H9 (cell line): ENCODE results near the gene CEP250. TPM values are rescaled to one million over a fixed set of nuclear protein-coding genes. Genes with fewer than 3 reads are reported as not detected.

Experiments used
- DNase-seq: peaks from one replicate; pipeline ENCODE4 v3.0.0-alpha.2; 2017
- H2AFZ ChIP-seq: one replicate; pipeline ENCODE4 v1.6.1; 2013; ENCODE audit warnings: mild to moderate bottlenecking, low read length, control low read depth, moderate library complexity
- H2AK5ac ChIP-seq: 2 replicates; pipeline ENCODE4 v1.6.1; 2013; ENCODE audit warnings: low read length, control low read depth, mixed read lengths; ENCODE audit not compliant: insufficient read length
- H2BK120ac ChIP-seq: one replicate; pipeline ENCODE4 v1.6.1; 2013; ENCODE audit warnings: low read depth, mild to moderate bottlenecking, low read length, control low read depth, inconsistent platforms; ENCODE audit not compliant: poor library complexity, severe bottlenecking
- H2BK12ac ChIP-seq: 2 replicates; pipeline ENCODE4 v1.6.1; 2013; ENCODE audit warnings: low read length, control low read depth, mixed read lengths, low read depth; ENCODE audit not compliant: insufficient read length
- H2BK15ac ChIP-seq: 2 replicates; pipeline ENCODE4 v1.6.1; 2013; ENCODE audit warnings: low read depth, low read length, control low read depth
- H2BK20ac ChIP-seq: one replicate; pipeline ENCODE4 v1.6.1; 2013; ENCODE audit warnings: low read depth, mild to moderate bottlenecking, low read length, control low read depth, inconsistent platforms; ENCODE audit not compliant: poor library complexity, severe bottlenecking
- H2BK5ac ChIP-seq: 2 replicates; pipeline ENCODE4 v1.6.1; 2013; ENCODE audit warnings: low read length, control low read depth, mixed read lengths; ENCODE audit not compliant: insufficient read length
- H3K14ac ChIP-seq: 2 replicates; pipeline ENCODE4 v1.6.1; 2013; ENCODE audit warnings: low read length, control low read depth; ENCODE audit not compliant: insufficient read depth
- H3K18ac ChIP-seq: 2 replicates; pipeline ENCODE4 v1.6.1; 2013; ENCODE audit warnings: low read depth, mild to moderate bottlenecking, mixed read lengths, low read length, control low read depth; ENCODE audit not compliant: insufficient read length
- H3K23ac ChIP-seq: 2 replicates; pipeline ENCODE4 v1.6.1; 2013; ENCODE audit warnings: low read length, control low read depth, mixed read lengths, low read depth; ENCODE audit not compliant: insufficient read length
- H3K23me2 ChIP-seq: 2 replicates; pipeline ENCODE4 v1.6.1; 2013; ENCODE audit warnings: low read depth, mild to moderate bottlenecking, mixed read lengths, low read length, control low read depth; ENCODE audit not compliant: insufficient read length, poor library complexity, severe bottlenecking
- H3K27ac ChIP-seq: 2 replicates; pipeline ENCODE4 v1.5.1; 2013; ENCODE audit warnings: low read length, control low read depth, mixed read lengths, low read depth; ENCODE audit not compliant: insufficient read length
- H3K27me3 ChIP-seq: 2 replicates; pipeline ENCODE4 v1.6.1; 2013; ENCODE audit warnings: low read length, control low read depth, inconsistent platforms; ENCODE audit not compliant: insufficient read depth
- H3K4ac ChIP-seq: 2 replicates; pipeline ENCODE4 v1.6.1; 2013; ENCODE audit warnings: low read depth, mild to moderate bottlenecking, control low read depth, inconsistent platforms, low read length, moderate library complexity
- H3K4me1 ChIP-seq: 2 replicates; pipeline ENCODE4 v1.6.1; 2013; ENCODE audit warnings: low read length, control low read depth, inconsistent platforms; ENCODE audit not compliant: insufficient read depth
- H3K4me2 ChIP-seq: 2 replicates; pipeline ENCODE4 v1.6.1; 2013; ENCODE audit warnings: low read length, control low read depth, mixed read lengths; ENCODE audit not compliant: insufficient read length, insufficient read depth
- H3K56ac ChIP-seq: 2 replicates; pipeline ENCODE4 v1.6.1; 2013; ENCODE audit warnings: low read depth, mild to moderate bottlenecking, mixed read lengths, low read length, control low read depth; ENCODE audit not compliant: insufficient read length
- H3K79me1 ChIP-seq: 2 replicates; pipeline ENCODE4 v1.6.1; 2013; ENCODE audit warnings: low read depth, mild to moderate bottlenecking, moderate library complexity, low read length, control low read depth, inconsistent platforms; ENCODE audit not compliant: insufficient read depth, poor library complexity, severe bottlenecking
- H3K79me2 ChIP-seq: 2 replicates; pipeline ENCODE4 v1.6.1; 2013; ENCODE audit warnings: low read length, control low read depth, inconsistent platforms; ENCODE audit not compliant: insufficient read depth
- H3K9ac ChIP-seq: 2 replicates; pipeline ENCODE4 v1.6.1; 2013; ENCODE audit warnings: low read length, control low read depth, mixed read lengths; ENCODE audit not compliant: insufficient read length; ENCODE audit errors: extremely low read depth
- H3K9me3 ChIP-seq: one replicate; pipeline ENCODE4 v1.6.1; 2013; ENCODE audit warnings: low read depth, low read length, inconsistent platforms; ENCODE audit not compliant: control insufficient read depth
- H3T11ph ChIP-seq: one replicate; pipeline ENCODE4 v1.6.1; 2013; ENCODE audit warnings: mild to moderate bottlenecking, low read length, control low read depth, inconsistent platforms
- H4K20me1 ChIP-seq: one replicate; pipeline ENCODE4 v1.6.1; 2013; ENCODE audit not compliant: control insufficient read depth, insufficient read length, insufficient read depth
- H4K5ac ChIP-seq: 2 replicates; pipeline ENCODE4 v1.6.1; 2013; ENCODE audit warnings: low read depth, mild to moderate bottlenecking, mixed read lengths, low read length, control low read depth; ENCODE audit not compliant: insufficient read length
- H4K8ac ChIP-seq: replicated peaks from 2 replicates; pipeline ENCODE4 v1.6.1; 2013; ENCODE audit warnings: low read length, control low read depth, mixed read lengths, low read depth; ENCODE audit not compliant: insufficient read length
- H4K91ac ChIP-seq: 2 replicates; pipeline ENCODE4 v1.6.1; 2013; ENCODE audit warnings: low read depth, mild to moderate bottlenecking, moderate library complexity, mixed read lengths, low read length, control low read depth; ENCODE audit not compliant: insufficient read length
- H3K27ac Mint-ChIP-seq, 3 experiments: 2 replicates in 2 of 3; 3 replicates in 1 of 3; pipeline ENCODE4 v1.8.0; 2020 to 2021; ENCODE audit warnings: mixed read lengths in 3 of 3, mild to moderate bottlenecking in 1 of 3, moderate library complexity in 1 of 3
- H3K27me3 Mint-ChIP-seq: 2 replicates; pipeline ENCODE4 v1.8.0; 2021; ENCODE audit warnings: low read depth, mild to moderate bottlenecking, moderate library complexity, mixed read lengths
- H3K36me3 Mint-ChIP-seq, 3 experiments: 2 replicates in 2 of 3; 3 replicates in 1 of 3; pipeline ENCODE4 v1.8.0; 2020 to 2021; ENCODE audit warnings: low read depth in 3 of 3, mixed read lengths in 3 of 3; ENCODE audit not compliant: insufficient read depth in 1 of 3
- H3K4me1 Mint-ChIP-seq, 2 experiments: 2 replicates each; pipeline ENCODE4 v1.8.0; 2020; ENCODE audit warnings: mixed read lengths in 2 of 2
- H3K4me3 Mint-ChIP-seq, 2 experiments: 2 replicates in 1 of 2; 3 replicates in 1 of 2; pipeline ENCODE4 v1.8.0; 2020 to 2021; ENCODE audit warnings: mild to moderate bottlenecking in 2 of 2, mixed read lengths in 2 of 2, moderate library complexity in 1 of 2
- H3K9me3 Mint-ChIP-seq, 2 experiments: 2 replicates in 1 of 2; 3 replicates in 1 of 2; pipeline ENCODE4 v1.8.0; 2020; ENCODE audit warnings: mild to moderate bottlenecking in 2 of 2, mixed read lengths in 2 of 2, moderate library complexity in 1 of 2
- WGBS: extraction: QIAGEN DNeasy Blood & Tissue Kit; methylation state at CpG from one replicate; pipeline ENCODE4 v1.1.7; 2013; ENCODE audit warnings: missing lambda C conversion rate, low lambda C conversion rate, mixed read lengths; ENCODE audit not compliant: insufficient read length; ENCODE audit errors: extremely low coverage; 5-methylcytosine and 5-hydroxymethylcytosine counted together
- total RNA-seq: library from RNA; stranded (reverse); gene quantifications from 2 replicates; pipeline ENCODE4 v1.2.1, GENCODE V29; 2021
- TF ChIP-seq, protein P1 (sequence below): fragments of 200-600 bp; sonication (generic); conservative IDR thresholded peaks from 3 replicates; pipeline ENCODE4 v1.8.0; 2021; ENCODE audit warnings: antibody characterized with exemption, mild to moderate bottlenecking

CEP250 gene
- total RNA-seq, 1 experiment from 2014 or later = 29.8 TPM

DNA sequence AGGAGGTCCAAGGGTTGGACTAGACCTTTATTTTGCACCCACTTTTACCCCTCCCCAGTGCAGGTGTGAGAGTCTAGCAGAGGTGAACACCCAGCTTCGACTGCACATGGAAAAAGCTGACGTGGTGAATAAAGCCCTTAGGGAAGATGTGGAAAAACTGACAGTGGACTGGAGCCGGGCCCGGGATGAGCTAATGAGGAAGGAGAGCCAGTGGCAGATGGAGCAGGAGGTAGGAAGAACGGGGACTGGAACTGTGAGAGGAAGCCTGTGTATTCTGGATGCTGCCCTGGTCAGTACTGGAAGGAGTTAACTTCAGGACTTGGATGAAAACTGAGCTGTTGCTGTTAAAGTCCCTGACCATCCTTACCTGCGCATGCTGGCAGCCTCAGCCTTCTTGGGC lies 10.6 kb downstream of the CEP250 start:
- Histone ChIP-seq H3K79me2 (no peaks in the 10 kb centered on the region), H3K79me1 (no peaks in the 10 kb centered on the region), H4K8ac (no peak overlapping the region), H3K14ac (no peak overlapping the region), H3K4me2 (no peak overlapping the region), H3K4ac (no peak overlapping the region), H3T11ph (no peak overlapping the region), H3K4me1 (no peaks in the 10 kb centered on the region), H3K18ac (no peak overlapping the region), H2AK5ac (no peak overlapping the region), H3K27me3 (no peaks in the 10 kb centered on the region), H2BK5ac (no peak overlapping the region), H4K20me1 (no peaks in the 10 kb centered on the region), H3K23me2 (no peaks in the 10 kb centered on the region), H4K91ac (no peak overlapping the region), H2BK15ac (no peak overlapping the region), H3K56ac (no peak overlapping the region), H3K9me3 (no peaks in the 10 kb centered on the region), H3K27ac (no peak overlapping the region), H2AFZ (no peak overlapping the region), H3K23ac (no peak overlapping the region), H3K9ac (no peak overlapping the region), H2BK120ac (no peak overlapping the region), H2BK12ac (no peak overlapping the region), H4K5ac (no peak overlapping the region), H2BK20ac (no peak overlapping the region)
- TF ChIP-seq, protein P1, sequence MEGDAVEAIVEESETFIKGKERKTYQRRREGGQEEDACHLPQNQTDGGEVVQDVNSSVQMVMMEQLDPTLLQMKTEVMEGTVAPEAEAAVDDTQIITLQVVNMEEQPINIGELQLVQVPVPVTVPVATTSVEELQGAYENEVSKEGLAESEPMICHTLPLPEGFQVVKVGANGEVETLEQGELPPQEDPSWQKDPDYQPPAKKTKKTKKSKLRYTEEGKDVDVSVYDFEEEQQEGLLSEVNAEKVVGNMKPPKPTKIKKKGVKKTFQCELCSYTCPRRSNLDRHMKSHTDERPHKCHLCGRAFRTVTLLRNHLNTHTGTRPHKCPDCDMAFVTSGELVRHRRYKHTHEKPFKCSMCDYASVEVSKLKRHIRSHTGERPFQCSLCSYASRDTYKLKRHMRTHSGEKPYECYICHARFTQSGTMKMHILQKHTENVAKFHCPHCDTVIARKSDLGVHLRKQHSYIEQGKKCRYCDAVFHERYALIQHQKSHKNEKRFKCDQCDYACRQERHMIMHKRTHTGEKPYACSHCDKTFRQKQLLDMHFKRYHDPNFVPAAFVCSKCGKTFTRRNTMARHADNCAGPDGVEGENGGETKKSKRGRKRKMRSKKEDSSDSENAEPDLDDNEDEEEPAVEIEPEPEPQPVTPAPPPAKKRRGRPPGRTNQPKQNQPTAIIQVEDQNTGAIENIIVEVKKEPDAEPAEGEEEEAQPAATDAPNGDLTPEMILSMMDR = no peak
- Mint-ChIP-seq H3K9me3 (no peaks in the 10 kb centered on the region), H3K36me3 (peaks cover 13 to 71% (median 61%) of the 10 kb centered on the region in 3 experiments; a peak in 6 of 7 replicates), H3K4me1 (peaks cover 6 to 8% of the 10 kb centered on the region in 2 experiments; a peak in 1 of 4 replicates), H3K27me3 (no peaks in the 10 kb centered on the region), H3K27ac (no peak overlapping the region; a peak in 1 of 7 replicates), H3K4me3 (no peak overlapping the region)
- WGBS = no CpG with 5 or more reads among the region's 6 CpGs
- DNase-seq = no peak
